HL-60 (cell line): Measurements from ENCODE around the gene ATXN2.

ENCODE experiments used
- DNase-seq, 2 experiments: peaks; one replicate each; pipeline ENCODE4 v3.0.0-alpha.2; 2010 to 2020; ENCODE audit warnings: low read depth in 1 of 2, low spot score in 1 of 2
- H3K27ac ChIP-seq: fragments of 250-450 bp; sonication (Bioruptor Pico); replicated peaks from 2 replicates; pipeline ENCODE4 v1.5.1; 2020; ENCODE audit warnings: mild to moderate bottlenecking, moderate library complexity
- H3K27me3 ChIP-seq: fragments of 250-450 bp; sonication (Bioruptor Pico); 2 replicates; pipeline ENCODE4 v1.5.1; 2021; ENCODE audit warnings: mild to moderate bottlenecking, moderate library complexity; ENCODE audit not compliant: insufficient read depth, poor library complexity, severe bottlenecking
- H3K4me3 ChIP-seq: replicated peaks from 2 replicates; pipeline ENCODE4 v1.5.1; 2011; ENCODE audit warnings: mild to moderate bottlenecking, control low read depth, low read length; ENCODE audit not compliant: insufficient read depth
- CTCF ChIP-seq: IDR thresholded peaks from one replicate; pipeline ENCODE4 v1.5.1; 2011; ENCODE audit warnings: low read length, control low read depth, inconsistent platforms; ENCODE audit not compliant: insufficient read depth
- GABPA ChIP-seq: IDR thresholded peaks from 2 replicates; pipeline ENCODE4 v1.6.1; 2012; ENCODE audit warnings: low read depth
- POLR2AphosphoS5 ChIP-seq: IDR thresholded peaks from 2 replicates; pipeline ENCODE4 v1.6.1; 2012; ENCODE audit warnings: low read depth
- REST ChIP-seq: IDR thresholded peaks from 2 replicates; pipeline ENCODE4 v1.6.1; 2012; ENCODE audit warnings: low read depth; ENCODE audit not compliant: insufficient replicate concordance
- SPI1 ChIP-seq: IDR thresholded peaks from 2 replicates; pipeline ENCODE4 v1.6.1; 2012; ENCODE audit warnings: low read depth, mild to moderate bottlenecking, borderline replicate concordance

ATXN2 gene

GRCh38 chr12:111417290-111417689 lies 181.8 kb downstream of the ATXN2 start:
- TF ChIP-seq CTCF (no peak), GABPA (no peak), SPI1 (no peak), REST (no peak), POLR2AphosphoS5 (no peak)
- Histone ChIP-seq H3K27ac (no peak overlapping the region), H3K27me3 (no peaks in the 10 kb centered on the region), H3K4me3 (no peak overlapping the region)
- no peak for DNase-seq

- Histone ChIP-seq H3K27me3 (no peaks in the 10 kb centered on the region), H3K4me3 (no peak overlapping the region), H3K27ac (no peak overlapping the region)
- no peak for DNase-seq
- TF ChIP-seq CTCF (no peak), POLR2AphosphoS5 (no peak), REST (no peak), GABPA (no peak), SPI1 (no peak)
Measured at GRCh38 chr12:111414711-111415252, 184.3 kb downstream of the ATXN2 start.

GRCh38 chr12:111413442-111414086 lies 185.6 kb downstream of the ATXN2 start:
- Histone ChIP-seq H3K27ac (no peak overlapping the region), H3K27me3 (no peaks in the 10 kb centered on the region), H3K4me3 (no peak overlapping the region)
- DNase-seq, result no peak
- TF ChIP-seq REST, result no peak
- TF ChIP-seq CTCF, result no peak
- no peak for TF ChIP-seq POLR2AphosphoS5
